T-helper 1 cell treated with Interleukin-12 subunit alpha and Interleukin-12 subunit beta and Interleukin-4 antibody, amounts not matched to agents 30 μg/mL and 1 μg/mL, for 36 hours (primary cell): ENCODE data around the gene UBLCP1.
"Not testable (repeated sequence)": the region's sequence is repeated elsewhere in the genome, so short reads cannot be mapped to it uniquely, and the experiment has no call there.

Experiments
- H3K27ac Mint-ChIP-seq: one replicate; pipeline ENCODE4 v1.8.0; 2021; ENCODE audit warnings: mild to moderate bottlenecking, mixed read lengths
- H3K27me3 Mint-ChIP-seq: one replicate; pipeline ENCODE4 v1.8.0; 2021; ENCODE audit warnings: low read depth, mixed read lengths
- H3K36me3 Mint-ChIP-seq: one replicate; pipeline ENCODE4 v1.8.0; 2021; ENCODE audit warnings: low read depth, mixed read lengths
- H3K4me1 Mint-ChIP-seq: one replicate; pipeline ENCODE4 v1.8.0; 2021; ENCODE audit warnings: low read depth, mixed read lengths
- H3K4me3 Mint-ChIP-seq: one replicate; pipeline ENCODE4 v1.8.0; 2021; ENCODE audit warnings: mild to moderate bottlenecking, moderate library complexity, mixed read lengths
- H3K9me3 Mint-ChIP-seq: one replicate; pipeline ENCODE4 v1.8.0; 2021; ENCODE audit warnings: mixed read lengths

Gene UBLCP1

DNA sequence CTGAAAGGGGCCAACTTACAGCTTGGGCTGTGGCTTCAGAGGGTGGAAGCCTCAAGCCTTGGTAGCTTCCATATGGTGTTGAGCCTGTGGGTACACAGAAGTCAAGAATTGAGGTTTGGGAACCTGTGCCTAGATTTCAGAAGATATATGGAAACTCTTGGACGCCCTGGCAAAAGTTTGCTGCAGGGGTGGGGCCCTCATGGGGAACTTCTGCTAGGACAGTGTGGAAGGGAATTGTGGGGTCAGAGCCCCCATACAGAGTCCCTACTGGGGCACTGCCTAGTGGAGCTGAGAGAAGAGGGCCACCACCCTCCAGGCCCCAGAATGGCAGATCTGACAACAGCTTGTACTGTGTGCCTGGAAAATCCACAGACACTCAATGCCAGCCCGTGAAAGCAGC, 3.7 kb downstream of the UBLCP1 start:
- Mint-ChIP-seq H3K36me3 (peaks cover 43% of the 10 kb centered on the region), H3K9me3 (peaks cover 14% of the 10 kb centered on the region), H3K4me1 (peaks cover 22% of the 10 kb centered on the region)
- not testable (repeated sequence) for H3K27me3 Mint-ChIP-seq, H3K27ac Mint-ChIP-seq, H3K4me3 Mint-ChIP-seq

GRCh38 chr5:159269723-159270122, 6.6 kb downstream of the UBLCP1 start:
- no peaks in the 10 kb centered on the region for H3K27me3 Mint-ChIP-seq
- H3K4me3 Mint-ChIP-seq = no peak overlapping the region
- H3K4me1 Mint-ChIP-seq = peaks cover 11% of the 10 kb centered on the region
- H3K9me3 Mint-ChIP-seq = peaks cover 14% of the 10 kb centered on the region
- no peak overlapping the region for H3K27ac Mint-ChIP-seq
- peaks cover 44% of the 10 kb centered on the region for H3K36me3 Mint-ChIP-seq

DNA sequence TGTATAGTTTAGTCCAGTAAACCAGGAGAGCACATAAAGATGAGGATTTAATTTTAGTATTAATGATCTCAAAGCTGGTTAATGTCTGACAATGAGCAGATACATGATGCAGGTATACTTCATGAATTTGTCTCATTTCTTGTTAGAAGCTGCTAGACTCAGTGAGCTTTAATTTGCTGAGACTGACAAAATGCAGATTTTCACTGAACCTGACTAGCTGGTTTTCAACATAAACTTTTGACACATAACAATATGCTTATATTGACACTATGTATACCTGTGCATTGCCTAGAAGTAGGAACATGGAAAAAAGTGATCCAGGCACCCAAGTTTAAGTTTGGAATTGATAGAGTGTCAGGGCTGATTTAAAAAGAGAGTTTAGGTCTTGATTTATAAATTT, 10.8 kb downstream of the UBLCP1 start:
- H3K9me3 Mint-ChIP-seq = no peaks in the 10 kb centered on the region
- no peak overlapping the region for H3K4me3 Mint-ChIP-seq
- peaks cover 43% of the 10 kb centered on the region for H3K36me3 Mint-ChIP-seq
- H3K27me3 Mint-ChIP-seq = no peaks in the 10 kb centered on the region
- H3K4me1 Mint-ChIP-seq = peaks cover 12% of the 10 kb centered on the region
- H3K27ac Mint-ChIP-seq = no peak overlapping the region

DNA sequence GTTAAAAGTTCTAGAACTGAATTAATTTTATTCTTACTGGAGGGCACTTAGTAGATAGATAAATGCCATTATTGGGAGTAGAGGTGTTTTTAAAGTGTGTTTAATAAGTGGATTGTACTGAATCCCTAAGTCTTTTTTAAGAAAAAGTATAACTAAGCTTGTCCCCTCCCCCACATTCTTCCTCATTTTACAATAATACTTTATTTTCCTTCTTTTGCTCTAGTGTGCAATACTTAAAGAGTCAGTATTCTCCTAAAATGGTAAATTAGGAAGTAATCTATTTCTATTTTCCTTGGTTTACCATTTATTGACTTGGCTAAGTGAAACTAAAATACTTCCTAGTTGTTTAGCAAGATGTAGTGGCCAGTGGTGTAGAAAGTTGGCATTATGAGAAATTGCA, 11.6 kb downstream of the UBLCP1 start:
- Mint-ChIP-seq H3K27ac (peak overlapping the region; percentile 26), H3K36me3 (peaks cover 44% of the 10 kb centered on the region), H3K4me3 (peak overlapping the region; percentile 50), H3K27me3 (no peaks in the 10 kb centered on the region), H3K9me3 (no peaks in the 10 kb centered on the region), H3K4me1 (peaks cover 10% of the 10 kb centered on the region)

GRCh38 chr5:159286420-159287035, 23.4 kb downstream of the UBLCP1 start:
- H3K27ac Mint-ChIP-seq = no peak overlapping the region
- no peaks in the 10 kb centered on the region for H3K9me3 Mint-ChIP-seq
- H3K27me3 Mint-ChIP-seq = peaks cover 1% of the 10 kb centered on the region
- no peaks in the 10 kb centered on the region for H3K4me1 Mint-ChIP-seq
- H3K4me3 Mint-ChIP-seq = no peak overlapping the region
- peaks cover 3% of the 10 kb centered on the region for H3K36me3 Mint-ChIP-seq

- Mint-ChIP-seq H3K36me3 (peaks cover 2% of the 10 kb centered on the region), H3K27me3 (peaks cover 5% of the 10 kb centered on the region), H3K4me1 (no peaks in the 10 kb centered on the region), H3K9me3 (no peaks in the 10 kb centered on the region), H3K27ac (no peak overlapping the region), H3K4me3 (no peak overlapping the region)
Measured at GRCh38 chr5:159290741-159291140, 27.7 kb downstream of the UBLCP1 start.

DNA sequence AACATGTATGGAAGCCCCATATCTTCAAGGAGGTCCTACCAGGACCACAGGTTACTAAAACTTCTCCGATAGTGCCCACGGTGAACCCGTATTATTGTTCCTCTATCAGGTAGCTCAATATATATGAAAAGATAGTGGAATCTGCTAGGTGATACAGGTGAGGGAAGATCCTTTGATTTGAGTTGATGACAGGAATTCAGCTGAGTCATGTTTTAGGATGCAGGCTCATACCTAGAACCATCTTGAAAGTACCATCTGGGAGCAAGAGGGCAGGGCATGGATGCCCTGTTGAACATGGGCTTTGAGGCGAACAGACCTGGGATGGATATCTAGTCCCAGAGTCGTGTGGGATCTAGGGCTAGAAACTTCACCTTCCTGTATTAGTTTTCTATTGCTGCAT, 31.8 kb downstream of the UBLCP1 start:
- no peaks in the 10 kb centered on the region for H3K4me1 Mint-ChIP-seq
- H3K36me3 Mint-ChIP-seq = peaks cover 3% of the 10 kb centered on the region
- peaks cover 21% of the 10 kb centered on the region for H3K9me3 Mint-ChIP-seq
- peaks cover 12% of the 10 kb centered on the region for H3K27me3 Mint-ChIP-seq
- H3K27ac Mint-ChIP-seq = no peak overlapping the region
- H3K4me3 Mint-ChIP-seq = no peak overlapping the region

- not testable (repeated sequence) for H3K4me3 Mint-ChIP-seq, H3K4me1 Mint-ChIP-seq, H3K27ac Mint-ChIP-seq, H3K36me3 Mint-ChIP-seq
- peaks cover 33% of the 10 kb centered on the region for H3K9me3 Mint-ChIP-seq
- H3K27me3 Mint-ChIP-seq = peaks cover 20% of the 10 kb centered on the region
Measured at GRCh38 chr5:159297300-159297699, 34.2 kb downstream of the UBLCP1 start.

DNA sequence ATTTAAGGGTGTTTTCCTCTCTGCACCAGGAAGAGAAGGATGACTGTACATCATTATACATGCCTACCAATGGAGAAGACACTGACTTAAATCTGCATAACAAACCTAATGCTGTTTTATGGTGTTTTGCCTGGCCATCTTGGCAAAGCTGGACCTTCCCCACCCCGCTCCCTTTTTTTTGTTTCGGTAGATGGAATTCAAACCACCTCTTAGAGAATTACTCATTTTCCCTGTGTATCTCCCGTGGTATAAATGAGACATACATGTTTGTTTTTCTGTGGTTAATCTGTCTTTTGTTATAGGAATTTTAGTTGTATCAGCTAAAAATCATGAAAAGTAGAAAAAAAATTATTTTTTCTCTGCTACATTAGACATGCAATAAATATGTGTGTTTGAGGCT, 38.4 kb downstream of the UBLCP1 start:
- no peak overlapping the region for H3K27ac Mint-ChIP-seq
- no peaks in the 10 kb centered on the region for H3K4me1 Mint-ChIP-seq
- peaks cover 44% of the 10 kb centered on the region for H3K27me3 Mint-ChIP-seq
- H3K4me3 Mint-ChIP-seq = no peak overlapping the region
- peaks cover 5% of the 10 kb centered on the region for H3K36me3 Mint-ChIP-seq
- H3K9me3 Mint-ChIP-seq = peaks cover 46% of the 10 kb centered on the region

DNA sequence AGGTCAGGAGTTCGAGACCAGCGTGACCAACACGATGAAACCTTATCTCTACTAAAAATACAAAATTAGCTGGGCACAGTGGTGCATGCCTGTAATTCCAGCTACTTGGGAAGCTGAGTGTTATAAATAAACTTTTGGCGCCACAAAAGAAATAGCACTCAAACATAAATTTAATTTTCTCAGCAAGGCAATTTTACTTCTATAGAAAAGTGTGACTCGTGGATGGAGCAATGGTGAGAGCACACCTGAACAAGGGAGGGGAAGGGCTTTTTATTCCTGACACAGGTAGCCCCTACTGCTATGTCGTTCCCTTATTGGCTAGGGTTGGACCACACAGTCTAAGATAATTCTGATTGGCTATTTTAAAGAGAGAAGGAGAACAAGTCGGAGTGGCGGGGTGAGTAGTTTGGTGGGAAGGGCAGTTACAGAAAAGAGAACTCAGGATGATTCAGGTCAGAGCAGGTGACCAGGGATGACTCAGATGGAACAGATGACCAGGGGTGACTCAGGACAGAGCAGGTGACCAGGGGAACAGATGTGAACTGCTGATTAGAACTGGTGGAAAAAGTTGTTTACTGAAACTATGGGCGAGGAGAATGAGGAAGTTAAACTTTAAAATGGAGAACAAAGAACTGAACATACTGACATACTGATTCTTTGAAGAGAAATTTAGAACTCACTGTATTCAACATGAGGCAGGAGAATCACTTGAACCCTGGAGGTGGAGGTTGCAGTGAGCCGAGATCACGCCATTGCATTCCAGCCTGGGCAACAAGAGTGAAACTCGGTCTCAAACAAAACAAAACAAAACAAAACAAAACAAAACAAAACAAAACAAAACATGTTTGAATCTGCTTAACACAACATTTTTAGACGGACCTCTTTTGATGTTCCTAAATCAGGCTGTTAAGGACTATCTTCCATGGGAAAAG, 39.1 kb downstream of the UBLCP1 start:
- H3K27me3 Mint-ChIP-seq = peaks cover 48% of the 10 kb centered on the region
- H3K4me3 Mint-ChIP-seq, H3K36me3 Mint-ChIP-seq, H3K27ac Mint-ChIP-seq, H3K4me1 Mint-ChIP-seq: not testable (repeated sequence)
- peaks cover 42% of the 10 kb centered on the region for H3K9me3 Mint-ChIP-seq

- Mint-ChIP-seq H3K36me3 (peaks cover 4% of the 10 kb centered on the region), H3K9me3 (peaks cover 35% of the 10 kb centered on the region), H3K27me3 (peaks cover 59% of the 10 kb centered on the region), H3K4me3 (no peak overlapping the region), H3K27ac (no peak overlapping the region), H3K4me1 (no peaks in the 10 kb centered on the region)
Measured at GRCh38 chr5:159303286-159303685, 40.2 kb downstream of the UBLCP1 start.

- Mint-ChIP-seq H3K27me3 (peaks cover 67% of the 10 kb centered on the region), H3K4me1 (no peaks in the 10 kb centered on the region), H3K4me3 (no peak overlapping the region), H3K9me3 (peaks cover 28% of the 10 kb centered on the region), H3K27ac (no peak overlapping the region), H3K36me3 (peaks cover 4% of the 10 kb centered on the region)
Measured at GRCh38 chr5:159304961-159305595, 42.0 kb downstream of the UBLCP1 start.

DNA sequence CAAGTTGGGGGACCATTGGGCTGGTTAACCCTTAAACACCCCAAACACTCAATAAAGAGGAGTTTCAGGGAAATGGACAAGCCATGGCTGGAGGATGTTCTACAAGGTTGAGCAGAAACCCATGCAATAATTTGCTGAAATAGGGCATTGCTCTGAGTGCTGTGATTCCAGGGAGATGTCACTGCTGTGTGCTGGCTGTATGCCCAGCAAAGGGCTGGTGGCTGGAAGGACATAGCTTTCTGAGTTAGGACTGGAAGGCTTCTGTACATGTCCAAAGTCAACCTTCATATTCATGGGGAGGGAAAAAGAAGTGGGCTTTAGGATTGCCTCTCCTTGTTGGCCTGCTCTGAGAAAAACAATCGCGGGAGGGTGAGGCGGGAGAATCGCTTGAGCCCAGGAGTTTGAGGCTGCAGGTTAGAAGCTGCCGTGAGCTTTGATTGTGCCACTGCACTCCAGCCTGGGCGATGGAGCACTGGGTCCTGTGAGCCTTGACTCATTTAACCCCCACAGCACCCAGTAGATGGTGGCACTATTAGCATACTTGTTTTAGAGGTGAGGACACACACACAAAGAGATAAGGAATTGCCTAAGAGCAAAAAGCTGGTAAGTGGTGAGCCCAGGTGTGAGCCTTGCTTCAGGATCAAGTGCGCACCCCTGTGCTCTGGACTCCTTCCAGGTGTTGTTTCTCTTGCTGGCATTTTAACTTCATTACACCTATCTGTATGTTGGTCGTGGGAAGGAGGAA, 46.8 kb downstream of the UBLCP1 start:
- Mint-ChIP-seq H3K36me3 (no peaks in the 10 kb centered on the region), H3K27ac (no peak overlapping the region), H3K4me3 (no peak overlapping the region), H3K4me1 (peaks cover 7% of the 10 kb centered on the region), H3K27me3 (peaks cover 75% of the 10 kb centered on the region), H3K9me3 (no peaks in the 10 kb centered on the region)

DNA sequence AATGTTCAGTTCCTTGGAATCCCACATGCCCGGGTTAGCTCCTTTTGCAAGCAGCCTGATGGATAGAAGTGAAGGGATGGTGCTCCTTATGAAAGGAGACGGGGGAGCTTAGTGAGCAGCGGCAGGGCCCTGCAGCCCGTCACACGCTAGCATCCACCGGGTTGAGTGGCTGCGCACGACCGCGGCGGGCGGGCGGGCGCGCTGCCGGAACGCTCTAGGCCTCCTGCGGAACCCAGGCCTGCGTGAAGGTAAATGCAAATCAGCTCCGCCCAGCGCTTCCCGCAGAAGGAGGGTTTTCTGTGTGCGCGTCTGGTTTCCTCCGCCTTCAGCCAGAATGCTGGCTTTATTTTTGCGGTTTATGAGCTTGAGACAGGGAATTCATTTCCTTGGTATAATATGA, 47.4 kb downstream of the UBLCP1 start:
- H3K4me3 Mint-ChIP-seq = peak overlapping the region; percentile 5
- no peak overlapping the region for H3K27ac Mint-ChIP-seq
- no peaks in the 10 kb centered on the region for H3K9me3 Mint-ChIP-seq
- H3K4me1 Mint-ChIP-seq = peaks cover 7% of the 10 kb centered on the region
- H3K36me3 Mint-ChIP-seq = no peaks in the 10 kb centered on the region
- peaks cover 73% of the 10 kb centered on the region for H3K27me3 Mint-ChIP-seq
